ENCODE measurements around the gene ATM. TPM values are rescaled to one million over a fixed set of nuclear protein-coding genes. Genes with fewer than 3 reads are reported as not detected.
"Not testable (repeated sequence)": the region's sequence is repeated elsewhere in the genome, so short reads cannot be mapped to it uniquely, and the experiment has no call there.

Gene ATM
- total RNA-seq, 1 donor from 2014 or later: 39.8 TPM

DNA sequence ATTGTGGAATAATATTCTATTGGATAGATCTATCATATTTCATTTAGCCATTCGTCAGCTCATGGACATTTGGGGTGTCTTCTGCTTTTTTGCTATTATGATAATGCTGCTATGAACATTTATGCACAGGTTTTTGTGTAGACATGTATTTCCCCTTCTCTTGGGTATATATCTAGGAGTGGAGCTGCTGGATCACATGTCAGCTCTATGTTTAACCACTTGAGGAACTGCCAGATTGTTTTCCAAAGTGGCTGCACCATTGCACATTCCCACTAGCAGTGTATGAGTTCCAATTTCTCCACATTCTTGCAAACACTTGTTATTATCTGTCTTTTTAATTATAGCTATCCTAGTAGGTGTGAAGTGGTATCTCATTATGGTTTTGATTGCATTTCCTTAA, 169.5 kb downstream of the ATM start:
- Histone ChIP-seq H3K36me3 (ENCODE audit: control insufficient read depth, insufficient read depth, low read length) (no peaks in the 10 kb centered on the region), H3K27me3 (ENCODE audit: control insufficient read depth, insufficient read depth, low read length) (no peaks in the 10 kb centered on the region), H3K4me3 (ENCODE audit: low read depth, low read length) (no peak overlapping the region)
- FAIRE-seq (no peak), DNase-seq (ENCODE audit: low read depth) (no peak)
- TF ChIP-seq, protein P1, sequence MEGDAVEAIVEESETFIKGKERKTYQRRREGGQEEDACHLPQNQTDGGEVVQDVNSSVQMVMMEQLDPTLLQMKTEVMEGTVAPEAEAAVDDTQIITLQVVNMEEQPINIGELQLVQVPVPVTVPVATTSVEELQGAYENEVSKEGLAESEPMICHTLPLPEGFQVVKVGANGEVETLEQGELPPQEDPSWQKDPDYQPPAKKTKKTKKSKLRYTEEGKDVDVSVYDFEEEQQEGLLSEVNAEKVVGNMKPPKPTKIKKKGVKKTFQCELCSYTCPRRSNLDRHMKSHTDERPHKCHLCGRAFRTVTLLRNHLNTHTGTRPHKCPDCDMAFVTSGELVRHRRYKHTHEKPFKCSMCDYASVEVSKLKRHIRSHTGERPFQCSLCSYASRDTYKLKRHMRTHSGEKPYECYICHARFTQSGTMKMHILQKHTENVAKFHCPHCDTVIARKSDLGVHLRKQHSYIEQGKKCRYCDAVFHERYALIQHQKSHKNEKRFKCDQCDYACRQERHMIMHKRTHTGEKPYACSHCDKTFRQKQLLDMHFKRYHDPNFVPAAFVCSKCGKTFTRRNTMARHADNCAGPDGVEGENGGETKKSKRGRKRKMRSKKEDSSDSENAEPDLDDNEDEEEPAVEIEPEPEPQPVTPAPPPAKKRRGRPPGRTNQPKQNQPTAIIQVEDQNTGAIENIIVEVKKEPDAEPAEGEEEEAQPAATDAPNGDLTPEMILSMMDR (IDR thresholded peaks at IDR 0.05; ENCODE audit: insufficient read depth, low read length, severe bottlenecking): no peak

DNA sequence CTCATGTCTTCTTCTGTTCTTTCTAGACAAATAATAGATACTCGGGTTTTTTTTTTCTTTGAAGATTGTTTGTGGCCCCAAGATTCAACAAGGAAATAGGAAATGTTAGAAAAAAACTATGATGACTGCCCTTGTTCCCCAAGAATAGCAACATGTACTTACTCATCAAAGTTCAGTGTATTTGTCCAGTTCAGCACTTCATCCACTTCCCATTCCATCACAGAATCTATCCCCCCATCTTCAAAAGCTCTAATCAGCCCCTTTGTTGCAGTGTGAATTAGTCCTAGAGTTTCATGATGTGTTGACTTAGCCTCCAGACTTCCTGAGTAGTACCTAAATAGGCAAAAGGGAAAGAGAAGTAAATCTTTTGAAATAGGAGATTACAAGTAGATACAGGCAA, 170.2 kb downstream of the ATM start:
- DNase-seq (ENCODE audit: low read depth) (no peak), FAIRE-seq (no peak)
- H3K27me3 ChIP-seq (ENCODE audit: control insufficient read depth, insufficient read depth, low read length): no peaks in the 10 kb centered on the region
- no peak overlapping the region for H3K4me3 ChIP-seq (ENCODE audit: low read depth, low read length)
- H3K36me3 ChIP-seq (ENCODE audit: control insufficient read depth, insufficient read depth, low read length): no peaks in the 10 kb centered on the region
- TF ChIP-seq, protein P1 (IDR thresholded peaks at IDR 0.05; ENCODE audit: insufficient read depth, low read length, severe bottlenecking): no peak

DNA sequence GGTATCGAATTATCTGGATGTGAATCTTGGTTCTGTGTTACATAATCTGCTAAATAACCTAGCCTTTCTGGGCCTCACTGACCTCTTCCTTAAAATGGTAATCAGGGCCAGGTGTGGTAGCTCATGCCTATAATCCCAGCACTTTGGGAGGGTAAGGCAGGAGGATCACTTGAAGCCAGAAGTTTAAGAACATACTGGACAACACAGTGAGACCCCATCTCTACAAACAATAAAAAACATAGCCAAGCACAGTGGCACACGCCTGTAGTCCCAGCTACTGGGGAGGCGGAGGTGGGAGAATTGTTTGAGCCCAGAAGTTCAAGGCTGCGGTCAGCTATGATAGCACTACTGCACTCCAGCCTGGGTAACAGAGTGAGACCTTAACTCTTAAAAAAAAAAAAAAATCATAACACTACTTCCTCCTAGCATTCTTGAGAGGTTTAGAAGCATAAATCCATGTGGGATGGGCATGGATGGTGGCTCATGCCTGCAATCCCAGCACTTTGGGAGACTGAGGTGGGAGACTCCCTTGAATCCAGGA, 171.9 kb downstream of the ATM start:
- no peaks in the 10 kb centered on the region for H3K36me3 ChIP-seq (ENCODE audit: control insufficient read depth, insufficient read depth, low read length)
- H3K27me3 ChIP-seq (ENCODE audit: control insufficient read depth, insufficient read depth, low read length): no peaks in the 10 kb centered on the region
- TF ChIP-seq, protein P1 (IDR thresholded peaks at IDR 0.05; ENCODE audit: insufficient read depth, low read length, severe bottlenecking): no peak
- FAIRE-seq (no peak), DNase-seq (ENCODE audit: low read depth) (no peak)
- H3K4me3 ChIP-seq (ENCODE audit: low read depth, low read length): no peak overlapping the region

DNA sequence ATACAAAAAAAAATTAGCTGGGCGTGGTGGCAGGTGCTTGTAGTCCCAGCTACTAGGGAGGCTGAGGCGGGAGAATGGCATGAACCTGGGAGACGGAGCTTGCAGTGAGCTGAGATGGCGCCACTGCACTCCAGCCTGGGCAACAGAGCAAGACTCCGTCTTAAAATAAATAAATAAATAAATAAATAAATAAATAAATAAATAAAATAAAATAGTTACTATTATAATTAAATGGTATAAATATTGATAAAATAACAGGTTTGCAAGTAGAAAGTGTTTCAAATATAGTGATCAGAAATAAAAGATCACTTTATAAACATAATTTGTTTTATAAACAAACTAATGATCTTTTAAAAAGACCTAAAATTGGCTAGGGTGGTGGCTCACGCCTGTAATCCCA, 173.8 kb downstream of the ATM start:
- H3K4me3 ChIP-seq (ENCODE audit: low read depth, low read length); H3K27me3 ChIP-seq (ENCODE audit: control insufficient read depth, insufficient read depth, low read length); H3K36me3 ChIP-seq (ENCODE audit: control insufficient read depth, insufficient read depth, low read length); DNase-seq (ENCODE audit: low read depth); FAIRE-seq: not testable (repeated sequence)

DNA sequence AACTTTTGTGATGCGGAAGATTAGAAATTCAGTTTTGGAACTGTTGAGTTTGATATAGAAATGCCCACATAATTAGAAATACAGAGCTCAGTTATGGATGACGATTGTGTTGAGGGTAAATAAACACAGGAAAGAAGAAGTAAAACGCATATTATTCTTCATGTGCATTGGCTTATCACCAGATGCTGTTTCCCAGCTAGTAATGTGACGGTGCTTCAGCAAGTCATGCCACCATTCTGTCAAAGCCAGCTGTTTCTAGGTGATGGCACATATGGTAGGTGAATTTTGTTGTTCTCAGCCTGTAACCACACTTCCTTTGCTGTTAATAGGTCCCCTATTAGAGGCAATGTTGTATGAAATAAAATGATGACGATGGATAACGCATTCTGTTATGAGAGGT, 175.6 kb downstream of the ATM start:
- FAIRE-seq (no peak), DNase-seq (ENCODE audit: low read depth) (no peak)
- H3K4me3 ChIP-seq (ENCODE audit: low read depth, low read length): no peak overlapping the region
- H3K36me3 ChIP-seq (ENCODE audit: control insufficient read depth, insufficient read depth, low read length): no peaks in the 10 kb centered on the region
- TF ChIP-seq, protein P1 (IDR thresholded peaks at IDR 0.05; ENCODE audit: insufficient read depth, low read length, severe bottlenecking): no peak
- H3K27me3 ChIP-seq (ENCODE audit: control insufficient read depth, insufficient read depth, low read length): no peaks in the 10 kb centered on the region

DNA sequence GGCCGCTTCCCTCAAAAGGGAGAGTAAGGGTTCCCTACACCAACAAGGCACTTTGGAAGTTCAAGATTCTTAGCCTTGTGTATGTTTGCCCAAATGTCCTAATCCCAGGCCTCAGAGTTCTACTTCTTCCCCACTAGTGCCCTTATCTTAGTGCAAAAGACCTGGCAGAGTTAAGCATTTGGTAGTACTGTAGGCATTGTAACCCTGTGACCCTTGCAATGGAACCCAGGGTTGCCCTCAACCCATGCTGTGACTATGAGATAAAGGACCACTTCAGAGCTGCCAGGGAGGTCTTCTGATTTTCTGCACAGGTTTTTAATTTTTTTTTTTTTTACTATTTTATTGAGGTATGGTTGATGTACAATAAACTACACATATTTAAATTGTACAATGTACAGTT, 179.4 kb downstream of the ATM start:
- Histone ChIP-seq H3K27me3 (ENCODE audit: control insufficient read depth, insufficient read depth, low read length) (no peaks in the 10 kb centered on the region), H3K36me3 (ENCODE audit: control insufficient read depth, insufficient read depth, low read length) (no peaks in the 10 kb centered on the region), H3K4me3 (ENCODE audit: low read depth, low read length) (no peak overlapping the region)
- FAIRE-seq (no peak), DNase-seq (ENCODE audit: low read depth) (no peak)
- TF ChIP-seq, protein P1 (IDR thresholded peaks at IDR 0.05; ENCODE audit: insufficient read depth, low read length, severe bottlenecking): no peak
